GM12878 (cell line): ENCODE measurements around the gene FXYD1. TPM values are rescaled to one million over a fixed set of nuclear protein-coding genes. Genes with fewer than 3 reads are reported as not detected.

ENCODE experiments used
- ASH2L ChIP-seq: fragments of 300-600, 200-600 bp; sonication (generic); IDR thresholded peaks from 2 replicates; pipeline ENCODE4 v1.6.1; 2017; ENCODE audit warnings: low read depth, mild to moderate bottlenecking, borderline replicate concordance
- BCL3 ChIP-seq: IDR thresholded peaks from 2 replicates; pipeline ENCODE4 v1.6.1; 2011; ENCODE audit warnings: borderline replicate concordance, low read depth, mild to moderate bottlenecking, moderate library complexity, low read length; ENCODE audit not compliant: insufficient read depth, poor library complexity, severe bottlenecking
- CBFB ChIP-seq: IDR thresholded peaks from 2 replicates; pipeline ENCODE4 v1.6.1; 2016; ENCODE audit warnings: antibody characterized with exemption, low read depth
- CEBPB ChIP-seq, 2 experiments: fragments of 150-350 bp in 1 of 2; IDR thresholded peaks; 2 replicates each; pipeline ENCODE4 v1.6.1; 2012 to 2014; ENCODE audit warnings: low read depth in 2 of 2, low read length in 2 of 2, borderline replicate concordance in 1 of 2, inconsistent platforms in 1 of 2
- CREB1 ChIP-seq: IDR thresholded peaks from 2 replicates; pipeline ENCODE4 v1.6.1; 2012; ENCODE audit warnings: low read depth, mild to moderate bottlenecking, inconsistent platforms
- FOS ChIP-seq: IDR thresholded peaks from 3 replicates; pipeline ENCODE4 v1.6.1; 2011; ENCODE audit warnings: borderline replicate concordance; ENCODE audit not compliant: insufficient read length; ENCODE audit errors: extremely low read depth
- GATAD2B ChIP-seq: fragments of 450-650 bp; conservative IDR thresholded peaks from 2 replicates; pipeline ENCODE4 v1.6.1; 2017; ENCODE audit warnings: low read depth, mild to moderate bottlenecking, moderate library complexity
- JUND ChIP-seq: IDR thresholded peaks from 2 replicates; pipeline ENCODE4 v1.6.1; 2012; ENCODE audit warnings: low read depth, mild to moderate bottlenecking, low read length, improper control_type of control experiment, moderate library complexity
- KAT2A ChIP-seq: conservative IDR thresholded peaks from 2 replicates; pipeline ENCODE4 v1.6.1; 2011; ENCODE audit warnings: low read depth, low read length; ENCODE audit not compliant: control insufficient read depth
- MTA3 ChIP-seq: IDR thresholded peaks from 2 replicates; pipeline ENCODE4 v1.6.1; 2012; ENCODE audit warnings: low read length, inconsistent platforms, borderline replicate concordance
- MYB ChIP-seq: fragments of 150-350 bp; IDR thresholded peaks from 2 replicates; pipeline ENCODE4 v1.6.1; 2014; ENCODE audit warnings: mild to moderate bottlenecking, low read depth, low read length, borderline replicate concordance
- NBN ChIP-seq: fragments of 450-650 bp; IDR thresholded peaks from 2 replicates; pipeline ENCODE4 v1.6.1; 2016
- NFYB ChIP-seq: IDR thresholded peaks from 2 replicates; pipeline ENCODE4 v1.6.1; 2011; ENCODE audit warnings: low read depth, mild to moderate bottlenecking, low read length, improper control_type of control experiment, moderate library complexity; ENCODE audit not compliant: insufficient read depth
- PML ChIP-seq: IDR thresholded peaks from 2 replicates; pipeline ENCODE4 v1.6.1; 2012; ENCODE audit warnings: low read length, inconsistent platforms
- RCOR1 ChIP-seq: conservative IDR thresholded peaks from 2 replicates; pipeline ENCODE4 v1.6.1; 2012; ENCODE audit warnings: low read depth, low read length, improper control_type of control experiment
- SIX5 ChIP-seq: IDR thresholded peaks from 2 replicates; pipeline ENCODE4 v1.6.1; 2011; ENCODE audit warnings: mild to moderate bottlenecking, low read depth, low read length, moderate library complexity; ENCODE audit not compliant: severe bottlenecking
- SKIL ChIP-seq: fragments of 450-650 bp; IDR thresholded peaks from 2 replicates; pipeline ENCODE4 v1.6.1; 2017; ENCODE audit warnings: mild to moderate bottlenecking, low read depth, inconsistent platforms; ENCODE audit not compliant: poor library complexity, severe bottlenecking
- SMAD1 ChIP-seq: fragments of 450-650 bp; IDR thresholded peaks from 2 replicates; pipeline ENCODE4 v1.6.1; 2018; ENCODE audit warnings: mild to moderate bottlenecking, low read depth; ENCODE audit not compliant: partially characterized antibody
- SMAD5 ChIP-seq: IDR thresholded peaks from 2 replicates; pipeline ENCODE4 v1.6.1; 2016; ENCODE audit warnings: antibody characterized with exemption, low read depth
- SRF ChIP-seq, 2 experiments: IDR thresholded peaks; 2 replicates each; pipeline ENCODE4 v1.6.1; 2011; ENCODE audit warnings: low read depth in 2 of 2, low read length in 2 of 2, mild to moderate bottlenecking in 1 of 2, moderate library complexity in 1 of 2
- STAT1 ChIP-seq: fragments of 450-650 bp; conservative IDR thresholded peaks from 2 replicates; pipeline ENCODE4 v1.6.1; 2014; ENCODE audit warnings: antibody characterized with exemption, mild to moderate bottlenecking
- TBL1XR1 ChIP-seq: IDR thresholded peaks from 2 replicates; pipeline ENCODE4 v1.6.1; 2012; ENCODE audit warnings: low read depth, low read length, improper control_type of control experiment
- TCF7 ChIP-seq: IDR thresholded peaks from 2 replicates; pipeline ENCODE4 v1.6.1; 2014; ENCODE audit warnings: antibody characterized with exemption, borderline replicate concordance
- YY1 ChIP-seq: IDR thresholded peaks from 2 replicates; pipeline ENCODE4 v1.6.1; 2011; ENCODE audit warnings: low read depth, mild to moderate bottlenecking, low read length
- ZBED1 ChIP-seq: IDR thresholded peaks from 2 replicates; pipeline ENCODE4 v1.6.1; 2016; ENCODE audit warnings: borderline replicate concordance
- polyA plus RNA-seq, 11 experiments: library from polyadenylated mRNA; depleted of rRNA in 4 of 11; unstranded in 6 of 11; stranded (reverse) in 5 of 11; fragments of >200 nt; fragmentation: Nextera tagmentation in 4 of 11; fragmentation: Illumina TruSeq in 1 of 11; extraction: Ambion mirVana in 4 of 11; extraction: Trizol in 1 of 11; gene quantifications; 1 replicate in 1 of 11; 2 replicates in 10 of 11; pipeline versions ENCODE4 v1.2.1 to v1.2.3, GENCODE V29; 2011 to 2016; ENCODE audit warnings: inconsistent platforms in 2 of 11, missing spikeins in 2 of 11, low read depth in 1 of 11
- total RNA-seq, 4 experiments: library from RNA; depleted of rRNA in 3 of 4; stranded (reverse); fragments of >200 nt in 3 of 4; fragmentation: Illumina TruSeq in 1 of 4; extraction: Trizol in 1 of 4; gene quantifications; 2 replicates each; pipeline versions ENCODE4 v1.2.1 to v1.2.3, GENCODE V29; 2013 to 2021
- TF ChIP-seq, protein P1 (sequence below): fragments of 450-650 bp; IDR thresholded peaks from 2 replicates; pipeline ENCODE4 v1.6.1; 2018; ENCODE audit warnings: mild to moderate bottlenecking, low read depth, moderate library complexity; ENCODE audit not compliant: partially characterized antibody

The FXYD1 gene
- total and polyA plus RNA-seq, 10 of the 15 experiments (the other 5 are each of a cell fraction or from before 2014, with no cell fraction given): 0.34 to 1.2 (median 0.49) TPM; not detected in 4

DNA sequence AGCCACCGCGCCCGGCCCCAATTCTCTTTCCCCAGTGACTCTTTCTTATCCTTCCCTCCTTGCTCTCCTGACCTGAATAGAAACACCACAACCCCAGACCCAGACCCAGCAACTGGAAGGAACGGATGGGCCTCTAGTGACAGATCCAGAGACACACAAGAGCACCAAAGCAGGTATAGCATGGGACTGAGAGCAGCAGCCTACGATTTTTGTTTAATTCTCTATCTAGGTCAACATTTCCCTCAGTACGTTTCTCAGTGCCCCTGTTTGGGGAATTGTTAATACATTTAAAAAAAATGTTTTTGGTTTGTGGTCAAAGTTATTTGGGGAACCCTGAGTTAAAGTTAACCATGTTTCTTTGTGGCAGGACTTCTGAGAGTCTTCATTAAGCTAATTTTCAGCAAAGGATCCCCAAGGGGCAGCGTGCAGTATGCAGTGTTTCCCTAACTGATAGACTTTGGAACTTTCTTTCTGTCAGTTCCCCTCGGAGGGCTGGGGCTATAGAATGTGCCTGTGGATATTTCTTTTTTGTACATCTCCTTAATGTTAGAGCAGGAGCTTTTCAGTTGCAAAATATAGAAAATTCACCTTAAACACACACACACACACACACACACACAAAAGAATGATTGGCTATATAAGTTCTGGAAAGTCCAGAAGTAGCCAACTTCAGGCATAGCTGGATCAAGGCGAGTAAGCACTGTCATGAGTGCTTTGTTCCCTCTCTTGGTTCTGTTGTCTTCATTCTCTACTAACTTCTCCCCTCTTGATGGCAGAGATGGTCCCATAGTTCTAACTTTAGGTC is 22.2 kb downstream of the FXYD1 start (continued):
- TF ChIP-seq CEBPB (IDR thresholded peaks at IDR 0.05; ENCODE audit: borderline replicate concordance in 1 of 2, low read depth in 2 of 2, low read length in 2 of 2) (no peak), RCOR1 (no peak), SKIL (peak; percentile 51), KAT2A (no peak), SMAD5 (no peak), YY1 (no peak), FOS (no peak), ZBED1 (no peak), TCF7 (no peak), BCL3 (no peak), MTA3 (no peak), CREB1 (no peak), SMAD1 (no peak), SRF (IDR thresholded peaks at IDR 0.05; ENCODE audit: low read depth in 2 of 2, low read length in 2 of 2) (no peak), TBL1XR1 (no peak), NBN (0 out of 2 replicates have a peak, but pooled peaks have one; percentile 34), GATAD2B (0 out of 2 replicates have a peak, but pooled peaks have one; percentile 30), ASH2L (no peak), CBFB (no peak), MYB (no peak), PML (no peak), SIX5 (no peak), JUND (no peak), STAT1 (no peak), NFYB (no peak)
- TF ChIP-seq, protein P1, sequence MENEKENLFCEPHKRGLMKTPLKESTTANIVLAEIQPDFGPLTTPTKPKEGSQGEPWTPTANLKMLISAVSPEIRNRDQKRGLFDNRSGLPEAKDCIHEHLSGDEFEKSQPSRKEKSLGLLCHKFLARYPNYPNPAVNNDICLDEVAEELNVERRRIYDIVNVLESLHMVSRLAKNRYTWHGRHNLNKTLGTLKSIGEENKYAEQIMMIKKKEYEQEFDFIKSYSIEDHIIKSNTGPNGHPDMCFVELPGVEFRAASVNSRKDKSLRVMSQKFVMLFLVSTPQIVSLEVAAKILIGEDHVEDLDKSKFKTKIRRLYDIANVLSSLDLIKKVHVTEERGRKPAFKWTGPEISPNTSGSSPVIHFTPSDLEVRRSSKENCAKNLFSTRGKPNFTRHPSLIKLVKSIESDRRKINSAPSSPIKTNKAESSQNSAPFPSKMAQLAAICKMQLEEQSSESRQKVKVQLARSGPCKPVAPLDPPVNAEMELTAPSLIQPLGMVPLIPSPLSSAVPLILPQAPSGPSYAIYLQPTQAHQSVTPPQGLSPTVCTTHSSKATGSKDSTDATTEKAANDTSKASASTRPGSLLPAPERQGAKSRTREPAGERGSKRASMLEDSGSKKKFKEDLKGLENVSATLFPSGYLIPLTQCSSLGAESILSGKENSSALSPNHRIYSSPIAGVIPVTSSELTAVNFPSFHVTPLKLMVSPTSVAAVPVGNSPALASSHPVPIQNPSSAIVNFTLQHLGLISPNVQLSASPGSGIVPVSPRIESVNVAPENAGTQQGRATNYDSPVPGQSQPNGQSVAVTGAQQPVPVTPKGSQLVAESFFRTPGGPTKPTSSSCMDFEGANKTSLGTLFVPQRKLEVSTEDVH: no peak
